Activated CD4-positive, alpha-beta T cell treated with anti-CD3 and anti-CD28 coated beads, Interleukin-2, amount 50 U/mL, for 4 hours (primary cell): Measurements from ENCODE around the gene LRRC57.

Experiments used
- DNase-seq, 2 experiments: peaks; one replicate each; pipeline ENCODE4 v3.0.0-alpha.2; 2020

Gene LRRC57

DNA sequence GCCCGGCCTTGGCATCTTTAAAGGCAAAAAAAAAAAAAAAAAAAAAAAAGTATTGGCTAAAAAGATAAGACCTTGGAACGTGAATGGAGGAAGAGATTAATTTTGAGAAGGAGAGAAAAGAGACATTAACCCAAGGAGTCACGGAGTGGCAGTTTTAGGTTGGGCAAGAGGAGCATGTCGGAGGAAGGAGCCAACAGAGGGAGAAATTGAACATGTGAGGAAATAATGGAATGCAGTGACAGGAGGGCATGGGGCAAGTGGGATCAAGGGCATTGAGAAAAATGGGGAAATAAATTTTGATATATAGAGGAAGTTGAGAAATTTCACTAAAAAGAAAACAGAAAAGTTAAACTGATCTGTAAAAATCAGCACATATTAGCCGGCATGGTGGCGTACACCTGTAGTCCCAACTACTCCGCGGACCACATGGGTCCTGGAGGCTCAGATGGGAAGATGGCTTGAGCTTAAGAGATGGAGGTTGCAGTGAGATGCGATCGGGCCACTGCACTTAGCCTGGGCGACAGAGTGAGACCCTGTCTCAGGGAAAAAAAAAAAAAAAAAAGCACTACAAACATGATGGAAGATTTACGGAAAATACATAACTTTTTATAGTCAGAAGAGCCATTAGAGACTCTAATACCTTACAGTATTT is 1.3 kb upstream of the LRRC57 start:
- DNase-seq = no peak

DNA sequence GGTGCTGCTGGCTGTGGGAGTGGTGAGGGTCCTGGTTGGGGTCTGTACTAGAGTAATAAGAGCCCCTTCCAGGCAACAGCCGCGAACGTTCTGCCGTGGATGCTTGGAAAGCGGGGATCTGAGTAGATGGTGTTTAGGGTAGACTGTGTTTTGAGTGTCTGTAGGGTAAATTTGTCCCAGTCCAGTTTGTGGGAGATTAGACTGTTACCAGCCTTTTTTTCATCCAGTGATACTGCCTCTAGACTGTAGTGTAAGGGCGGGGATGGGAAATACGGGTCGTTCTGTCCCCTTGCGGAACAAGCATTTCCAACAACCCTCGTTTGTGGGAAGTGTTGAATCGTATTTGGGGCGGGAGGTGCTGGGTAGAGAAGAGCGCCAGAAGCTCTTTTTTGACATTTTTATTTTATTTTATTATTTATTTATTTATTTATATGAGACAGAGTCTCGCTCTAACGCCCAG is 469 bp upstream of the LRRC57 start:
- no peak for DNase-seq

DNA sequence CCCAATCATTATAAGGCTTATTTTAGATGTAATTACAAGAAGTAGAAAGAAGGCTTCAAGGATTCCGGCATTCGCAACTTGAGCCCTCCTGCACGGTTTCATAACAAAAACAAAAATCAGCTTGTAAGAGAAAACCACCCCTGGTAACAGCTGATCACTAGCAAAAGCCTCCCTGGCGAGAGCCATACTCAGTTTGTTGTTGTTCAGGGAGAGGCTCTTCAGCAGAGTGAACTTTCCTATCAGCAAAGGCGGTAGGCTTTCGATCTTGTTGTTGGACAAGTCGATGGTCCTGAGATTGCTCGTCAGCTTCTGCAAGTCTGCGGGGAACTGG is 710 bp downstream of the LRRC57 start:
- DNase-seq = no peak

DNA sequence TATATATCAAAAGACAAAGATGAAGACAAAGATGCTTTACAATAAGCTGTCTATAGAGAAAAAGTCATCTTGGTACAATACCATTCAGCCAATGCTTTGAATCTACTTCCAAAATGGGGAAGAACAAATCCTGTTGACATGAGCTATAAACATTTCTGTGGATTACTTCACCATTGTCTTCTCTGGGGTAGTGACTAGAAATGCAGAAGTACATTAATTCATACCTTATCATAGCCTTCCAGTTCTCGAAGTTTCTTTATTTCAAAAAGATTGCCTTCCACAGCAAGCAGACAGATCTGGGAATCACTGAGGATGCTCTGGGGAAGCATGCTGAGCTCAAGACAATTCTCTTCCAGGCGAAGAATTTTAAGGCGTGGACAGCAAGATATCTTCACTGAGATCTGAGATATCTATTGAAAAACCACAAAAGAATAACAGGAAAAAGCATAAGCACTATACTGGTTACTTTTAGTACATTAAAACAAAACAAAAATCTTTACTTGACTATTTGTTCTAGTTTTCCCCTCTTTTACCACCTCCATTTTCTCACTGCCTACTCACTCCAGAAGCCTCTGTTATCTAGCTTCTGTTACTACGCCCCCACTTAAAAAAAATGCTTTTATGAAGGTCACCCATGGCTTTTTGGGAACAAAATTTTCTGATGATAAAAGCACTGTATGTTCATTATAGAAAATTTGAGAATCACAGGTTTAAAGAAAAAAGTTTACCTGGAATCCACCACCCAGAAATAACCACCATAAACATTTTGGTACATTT is 3.6 kb downstream of the LRRC57 start:
- no peak for DNase-seq

DNA sequence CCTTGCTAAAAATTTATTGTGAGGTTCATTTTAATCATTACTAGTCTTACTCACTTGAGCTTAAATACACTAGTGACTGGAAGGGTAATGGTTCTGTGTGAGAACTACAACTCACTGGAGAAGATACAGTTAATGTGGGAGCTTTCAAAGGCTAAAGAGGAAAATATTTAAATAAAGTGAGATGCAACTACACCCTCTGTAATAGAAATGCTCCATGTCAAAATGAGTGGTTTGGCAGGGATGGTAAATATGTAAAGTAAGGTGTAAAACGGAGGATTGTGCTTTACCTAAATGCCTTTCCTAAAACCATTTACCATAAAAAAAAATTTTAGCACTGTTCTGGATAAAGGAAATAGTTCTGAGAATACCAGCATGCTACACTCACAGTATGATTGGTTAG is 15.3 kb downstream of the LRRC57 start:
- no peak for DNase-seq

DNA sequence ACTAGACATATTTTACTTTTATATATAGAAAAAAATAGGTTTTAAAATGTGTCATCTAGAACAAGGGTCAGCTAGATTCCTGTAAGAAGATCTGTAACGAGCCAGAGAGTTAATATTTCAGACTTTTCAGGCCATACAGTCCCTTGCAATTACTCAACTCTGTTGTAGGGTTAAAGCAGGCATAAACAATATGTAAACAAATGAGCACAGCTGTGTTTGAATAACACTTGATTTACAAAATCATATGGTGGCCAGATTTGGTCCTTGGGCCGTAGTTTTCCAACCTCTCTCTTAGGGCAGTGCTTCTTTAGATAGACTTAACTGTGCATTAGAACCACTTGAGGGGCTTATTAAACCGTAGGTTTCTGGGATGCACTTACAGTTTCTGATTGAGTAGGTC is 19.6 kb downstream of the LRRC57 start:
- DNase-seq = no peak

DNA sequence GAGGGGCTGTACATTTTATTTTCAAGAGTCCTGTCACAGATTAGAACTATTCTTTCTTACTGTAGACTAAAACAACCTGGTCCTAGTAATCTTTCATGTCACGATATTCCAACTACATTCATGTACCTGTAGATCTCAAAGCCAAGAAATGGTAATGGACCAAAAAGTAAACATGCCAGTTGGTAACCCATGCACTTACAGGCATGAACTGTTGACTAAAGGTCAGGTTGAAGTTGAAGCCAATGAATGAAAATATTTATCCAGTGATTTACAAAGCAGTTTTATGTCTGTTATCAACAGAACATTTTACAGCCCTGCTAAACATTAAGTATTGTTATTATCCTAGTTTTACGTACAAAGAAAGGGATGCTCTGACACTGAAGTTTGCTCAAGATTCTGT is 25.3 kb downstream of the LRRC57 start:
- no peak for DNase-seq

DNA sequence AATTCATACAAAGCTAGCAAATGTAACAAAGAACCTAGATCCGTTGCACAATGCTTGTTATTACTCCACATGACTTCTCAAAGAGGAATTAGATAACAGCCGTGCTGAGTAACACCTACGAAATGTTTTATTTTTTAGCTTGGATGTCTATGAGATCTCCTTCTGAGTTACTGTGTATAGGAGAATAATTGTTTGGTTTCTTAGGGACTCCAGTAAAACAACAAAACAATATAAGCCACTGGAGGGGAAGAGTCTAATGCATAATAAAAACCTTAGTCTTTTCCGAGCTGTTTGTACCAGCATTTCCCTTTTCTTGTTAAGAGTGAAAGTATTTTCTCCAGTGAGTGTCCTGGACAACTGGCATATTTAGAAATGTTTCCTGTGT is 37.6 kb downstream of the LRRC57 start:
- DNase-seq = no peak

DNA sequence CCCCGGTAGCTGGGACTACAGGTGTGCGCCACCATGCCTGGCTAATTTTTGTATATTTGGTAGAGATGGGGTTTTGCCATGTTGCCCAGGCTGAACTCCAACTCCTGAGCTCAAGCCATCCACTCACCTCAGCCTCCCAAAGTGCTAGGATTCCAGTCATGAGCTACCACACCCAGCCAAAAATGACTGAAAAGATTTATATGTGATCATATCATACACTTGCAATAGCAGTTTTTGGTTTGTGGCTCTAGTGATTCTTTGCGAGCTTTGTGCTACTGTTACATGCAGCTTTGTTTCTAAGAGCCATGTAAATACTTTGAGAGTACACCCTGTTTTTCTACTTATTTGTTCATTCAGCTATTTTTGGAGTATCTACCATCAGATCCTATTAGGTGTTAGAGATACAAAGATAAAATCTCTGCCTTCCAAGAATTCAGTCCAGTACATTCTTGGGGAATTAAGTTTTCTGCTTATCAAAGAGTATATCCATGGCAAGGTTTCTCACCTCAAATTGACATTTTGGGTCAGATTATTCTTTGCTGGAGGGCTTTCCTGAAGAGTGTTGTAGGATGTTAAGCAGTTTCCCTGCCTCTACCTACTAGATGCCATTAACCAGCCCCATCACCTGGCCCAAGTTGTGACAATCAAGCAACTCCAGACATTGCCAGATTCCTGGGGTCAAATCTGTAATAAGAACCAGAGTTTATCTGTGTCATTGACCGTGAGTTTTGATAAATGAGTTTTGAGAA is 38.2 kb downstream of the LRRC57 start:
- no peak for DNase-seq

DNA sequence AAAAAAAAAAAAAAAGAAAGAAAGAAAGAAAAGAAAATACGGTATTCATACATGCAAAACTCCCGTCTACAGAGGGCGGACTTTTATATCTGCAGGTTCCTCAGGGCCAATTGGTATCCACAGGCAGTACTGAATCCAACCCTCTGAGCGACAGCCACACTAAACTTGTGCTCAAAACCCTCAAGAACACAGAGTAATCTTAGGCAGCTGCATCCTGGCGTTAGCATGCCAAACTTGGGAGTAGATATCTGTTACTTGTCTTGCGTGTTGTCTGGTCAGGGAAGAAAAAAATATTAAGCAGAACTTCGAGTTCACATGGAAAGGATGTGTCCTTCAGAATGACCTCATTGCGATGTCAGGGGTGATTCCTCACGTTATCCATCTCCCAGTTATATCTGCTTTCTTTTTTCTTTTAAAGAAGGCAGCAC is 40.3 kb downstream of the LRRC57 start:
- DNase-seq = no peak

DNA sequence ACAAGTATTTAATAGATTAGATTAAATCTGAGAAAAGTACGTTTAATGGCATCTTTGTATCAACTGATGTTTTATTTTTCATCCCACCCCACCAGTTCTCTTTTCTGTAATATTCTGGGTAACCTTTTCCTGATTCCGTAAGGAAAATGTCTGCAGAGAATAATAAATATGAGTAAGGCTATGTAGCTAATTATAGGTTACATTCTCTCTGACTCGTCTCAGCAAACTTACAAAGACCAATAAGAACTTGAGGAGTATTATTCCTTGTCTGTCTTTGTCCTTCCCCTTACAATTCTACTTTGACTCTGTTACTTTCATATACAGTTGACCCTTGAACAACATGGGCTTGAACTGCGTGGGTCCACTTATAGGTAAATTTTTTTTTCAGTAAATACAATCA is 41.1 kb downstream of the LRRC57 start:
- DNase-seq = no peak

DNA sequence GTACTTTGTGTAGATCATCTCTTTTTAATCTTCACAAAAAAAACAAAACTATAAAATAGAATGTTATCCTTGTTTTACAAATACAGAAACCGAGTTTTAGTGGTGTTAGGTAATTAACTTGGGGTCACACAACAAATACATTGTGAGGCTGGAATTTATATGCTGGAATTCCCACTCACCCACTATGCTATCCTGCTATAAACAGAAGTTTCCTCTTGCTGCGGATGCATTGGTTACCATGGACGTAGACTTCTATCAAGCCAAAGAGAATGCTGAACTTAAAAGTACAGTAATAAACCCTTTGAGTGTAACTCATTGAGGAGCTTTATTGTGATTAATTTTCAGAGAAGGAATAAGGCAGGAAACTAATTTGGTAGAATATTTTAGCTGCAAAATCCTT is 44.0 kb downstream of the LRRC57 start:
- DNase-seq = no peak

DNA sequence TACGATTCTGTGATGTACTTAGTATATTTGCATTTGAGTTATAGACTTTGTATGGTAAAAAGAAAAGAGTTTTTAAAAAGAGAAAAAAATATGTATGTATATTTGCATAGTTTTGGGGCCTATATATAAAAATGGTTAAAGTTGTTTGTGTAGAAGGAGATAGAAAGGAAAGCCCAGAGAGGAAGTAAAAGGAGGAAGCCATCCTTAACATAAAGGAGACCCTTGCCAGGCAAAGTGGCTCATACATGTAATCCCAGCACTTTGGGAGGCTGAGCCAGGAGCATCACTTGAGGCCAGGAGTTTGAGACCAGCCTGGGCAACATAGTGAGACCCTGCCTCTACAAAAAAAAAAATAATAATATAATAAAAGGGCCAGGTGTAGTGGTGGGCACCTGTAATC is 44.8 kb downstream of the LRRC57 start:
- DNase-seq = no peak

DNA sequence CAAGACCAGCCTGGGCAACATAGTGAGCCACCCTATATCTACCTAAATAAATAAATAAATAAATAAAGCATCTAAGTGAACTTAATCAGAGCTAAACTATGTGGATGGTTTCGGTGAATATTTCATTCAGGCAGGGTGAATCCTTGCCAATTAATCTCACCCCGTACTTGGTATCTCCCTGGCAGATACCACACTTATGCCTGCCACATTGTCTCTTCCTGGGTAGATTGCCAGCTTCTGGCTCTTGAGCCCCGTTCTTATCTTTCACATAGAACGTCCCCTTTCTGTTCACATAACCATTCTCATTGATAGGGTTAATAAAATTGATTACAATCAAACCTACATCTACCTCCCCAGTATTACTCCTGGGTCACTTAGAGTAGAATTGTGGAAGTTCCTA is 46.1 kb downstream of the LRRC57 start:
- no peak for DNase-seq

DNA sequence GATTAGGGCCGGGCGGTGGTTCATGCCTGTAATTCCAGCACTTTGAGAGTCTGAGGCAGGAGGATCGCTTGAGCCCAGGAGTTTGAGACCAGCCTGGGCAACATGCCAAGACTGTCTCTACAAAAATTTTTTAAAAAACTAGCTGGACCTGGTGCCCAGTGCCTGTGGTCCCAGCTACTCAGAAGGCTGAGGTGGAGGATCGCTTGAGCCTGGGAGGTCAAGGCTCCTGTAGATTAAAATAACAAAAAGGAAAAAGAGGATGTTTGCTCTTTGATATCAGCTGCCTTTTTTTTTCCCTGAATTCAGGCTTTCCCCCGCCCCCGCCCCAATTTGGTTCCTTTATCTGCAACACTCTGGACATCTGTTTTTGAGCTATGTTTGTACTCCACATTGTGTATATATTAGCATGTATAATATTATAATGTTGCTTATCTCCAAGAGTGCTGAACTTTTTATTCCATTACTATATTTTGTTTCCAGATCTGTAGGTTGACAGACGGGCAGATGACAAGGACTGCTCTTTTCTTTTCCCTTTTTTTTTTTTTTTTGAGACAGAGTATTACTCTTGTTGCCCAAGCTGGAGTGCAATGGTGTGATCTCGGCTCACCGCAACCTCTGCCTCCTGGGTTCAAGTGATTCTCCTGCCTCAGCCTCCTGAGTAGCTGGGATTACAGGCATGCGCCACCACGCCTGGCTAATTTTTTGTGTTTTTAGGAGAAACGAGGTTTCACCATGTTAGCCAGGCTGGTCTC is 48.6 kb downstream of the LRRC57 start:
- no peak for DNase-seq

DNA sequence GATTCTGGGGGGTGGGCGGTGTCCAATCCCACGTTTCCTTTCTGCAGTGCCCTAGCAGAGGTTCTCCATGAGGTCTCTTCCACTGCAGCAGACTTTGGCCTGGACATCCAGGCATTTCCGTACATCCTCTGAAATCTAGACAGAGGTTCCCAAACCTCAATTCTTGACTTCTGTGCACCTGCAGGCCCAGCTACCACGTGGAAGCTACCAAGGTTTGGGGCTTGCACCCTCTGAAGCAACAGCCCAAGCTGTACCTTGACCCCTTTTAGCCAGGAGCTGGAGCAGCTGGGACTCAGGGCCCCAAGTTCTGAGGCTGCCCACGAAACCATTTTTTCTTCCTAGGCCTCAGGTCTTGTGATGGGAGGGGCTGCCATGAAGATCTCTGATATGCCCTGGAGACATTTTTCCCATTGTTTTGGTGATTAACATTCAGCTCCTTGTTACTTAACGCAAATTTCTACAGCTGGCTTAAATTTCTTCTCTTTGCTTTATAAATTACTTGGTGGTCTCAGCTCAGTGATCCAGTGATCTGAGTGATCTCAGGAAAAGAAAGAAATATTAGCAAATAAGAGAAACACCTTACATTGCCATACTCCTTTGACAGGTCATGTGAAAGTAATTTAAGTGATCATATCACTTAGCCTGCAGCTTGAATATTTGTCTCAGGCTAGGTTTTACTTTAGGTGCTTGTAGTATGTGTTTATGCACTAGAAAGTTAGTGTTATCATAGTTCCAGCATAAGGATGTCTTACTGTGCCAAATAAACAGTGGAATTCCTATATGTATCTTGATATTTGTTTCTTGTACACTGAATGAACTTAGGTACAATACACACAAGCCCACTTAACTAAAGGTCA is 50.2 kb downstream of the LRRC57 start:
- no peak for DNase-seq

DNA sequence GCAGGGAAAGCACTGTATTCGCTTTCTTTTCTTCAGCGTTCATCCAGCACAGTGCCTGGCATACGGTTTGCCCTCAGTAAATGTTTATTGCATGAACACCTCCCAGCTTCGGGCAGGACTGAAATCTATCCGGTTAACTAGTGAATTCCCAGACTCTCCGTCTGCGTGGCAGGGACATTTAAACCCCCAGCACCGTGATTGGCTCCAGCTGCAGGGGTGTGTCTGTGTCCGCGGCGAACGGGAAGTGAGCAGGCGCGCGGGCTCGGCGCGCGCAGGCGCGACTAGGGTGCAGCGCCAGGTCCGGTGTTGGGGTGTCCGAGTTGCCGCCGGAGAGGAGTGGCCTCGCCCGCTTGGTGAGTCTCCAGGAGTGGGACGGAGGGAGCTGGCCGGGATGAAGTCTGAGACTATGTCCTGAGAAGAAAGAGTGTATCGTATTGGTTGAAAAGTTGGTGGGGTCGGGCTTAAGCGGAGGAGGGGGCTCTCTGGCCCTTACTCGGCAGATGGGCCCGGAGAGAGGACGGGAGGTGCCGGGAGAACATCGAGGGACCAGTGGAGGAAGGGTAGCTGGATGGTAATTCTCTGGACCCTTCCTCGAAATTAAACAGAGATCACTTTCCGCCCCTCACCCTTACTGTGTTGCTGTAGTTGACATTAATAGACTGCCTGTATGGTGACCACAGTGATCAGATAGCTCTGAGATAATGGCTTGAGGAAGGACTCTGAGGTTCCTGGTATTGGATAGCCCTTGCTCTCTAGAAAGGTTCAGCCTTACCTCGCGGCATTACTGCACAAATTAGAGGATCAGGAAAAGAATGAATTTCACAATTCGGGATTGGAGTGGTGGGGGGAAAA is 53.0 kb downstream of the LRRC57 start, which contains the start of gene SNAP23:
Gene SNAP23, plus strand, starts transcription at position 274 of the 852 bp plus-strand sequence. CDS start 16,213 bp downstream, outside the sequence.
- peak; percentile 60 to 62 for DNase-seq

DNA sequence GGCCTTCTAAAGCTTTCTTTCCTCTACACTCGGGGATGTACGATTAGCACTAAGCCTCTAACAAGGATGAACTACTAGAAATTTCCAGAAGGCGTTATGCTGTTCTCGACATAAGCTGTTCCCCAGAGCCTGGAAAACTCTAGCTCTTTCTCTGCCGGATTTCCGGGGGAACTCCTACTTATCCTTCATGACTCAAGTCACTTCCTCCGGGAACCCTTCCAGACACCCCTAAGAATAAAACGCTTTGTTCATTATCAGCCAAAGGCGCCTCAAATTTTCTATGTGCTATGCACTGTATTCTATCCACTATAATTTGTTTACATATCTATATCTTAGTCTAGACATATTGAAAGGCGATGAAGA is 53.6 kb downstream of the LRRC57 start:
- no peak for DNase-seq

DNA sequence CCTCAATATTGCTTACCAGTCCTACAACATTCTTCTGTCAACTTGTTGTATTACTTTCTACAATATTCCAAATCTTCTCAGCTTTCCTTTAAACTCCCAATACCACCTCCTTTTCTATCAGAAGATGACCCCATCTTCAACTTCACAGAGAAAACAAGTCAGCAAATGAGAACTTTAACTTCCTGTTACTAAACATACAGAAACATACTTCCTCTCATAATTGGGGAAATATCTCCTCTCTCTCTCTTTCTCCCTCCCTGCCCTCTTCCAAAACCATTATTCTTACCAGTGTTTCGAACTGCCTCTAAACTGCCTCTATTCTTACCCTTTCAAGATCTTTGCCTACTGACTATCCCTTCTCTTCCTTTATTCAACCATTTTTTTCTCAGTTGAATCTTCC is 54.9 kb downstream of the LRRC57 start:
- no peak for DNase-seq

DNA sequence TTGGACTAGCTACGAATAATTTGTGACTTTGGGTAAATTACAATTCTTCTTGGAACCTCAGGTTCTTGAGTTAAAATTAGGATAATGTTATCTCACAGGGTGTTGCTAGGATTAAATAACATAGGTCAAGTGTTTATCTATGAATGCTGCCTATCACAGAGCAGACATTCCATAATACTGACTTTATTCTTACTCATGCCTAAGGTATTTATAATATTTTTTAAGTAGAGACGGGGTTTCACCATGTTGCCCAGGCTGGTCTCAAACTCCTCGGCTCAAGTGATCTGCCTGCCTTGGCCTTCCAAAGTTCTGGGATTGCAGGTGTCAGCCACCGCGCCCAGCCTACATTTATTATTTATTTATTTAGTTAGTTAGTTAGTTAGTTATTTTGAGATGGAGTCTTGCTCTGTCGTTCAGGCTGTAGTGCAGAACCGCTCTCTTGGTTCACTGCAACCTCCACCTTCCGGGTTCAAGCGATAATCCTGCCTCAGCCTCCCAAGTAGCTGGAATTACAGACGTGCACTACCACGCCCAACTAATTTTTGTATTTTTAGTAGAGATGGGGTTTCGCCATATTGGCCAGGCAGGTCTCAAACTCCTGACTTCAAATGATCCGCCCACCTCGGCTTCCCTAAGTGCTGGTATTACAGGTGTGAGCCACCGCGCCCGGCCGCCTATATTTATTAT is 56.9 kb downstream of the LRRC57 start:
- DNase-seq = no peak
